WTC11 (cell line): ENCODE results near the gene RSU1. TPM values are rescaled to one million over a fixed set of nuclear protein-coding genes. Genes with fewer than 3 reads are reported as not detected.

Experiments used
- ATAC-seq: fragments of 200-7000 bp; cut with Tn5 transposase; 2 replicates; pipeline ENCODE4 v1.10.0; 2021; ENCODE audit warnings: mild to moderate bottlenecking, moderate library complexity
- CTCF ChIA-PET: fragments of 300-600 bp; sonication (Branson Sonifier 250); formaldehyde crosslinking; loops from one replicate; lab custom pipeline; 2021; ENCODE audit warnings: antibody characterized with exemption; lab: Charles Lee
- POLR2A ChIA-PET: fragments of 350-600 bp; sonication (Branson Sonifier 250); formaldehyde crosslinking; loops from one replicate; lab custom pipeline; 2021; ENCODE audit warnings: antibody characterized with exemption; lab: Charles Lee
- DNase-seq: peaks from one replicate; pipeline ENCODE4 v3.0.0; 2021; ENCODE audit warnings: low spot score
- H3K27ac Mint-ChIP-seq: 2 replicates; pipeline ENCODE4 v1.8.0; 2021; ENCODE audit warnings: mixed read lengths
- H3K27me3 Mint-ChIP-seq: 2 replicates; pipeline ENCODE4 v1.8.0; 2021; ENCODE audit warnings: low read depth, mild to moderate bottlenecking, moderate library complexity, mixed read lengths
- H3K36me3 Mint-ChIP-seq: 2 replicates; pipeline ENCODE4 v1.8.0; 2021; ENCODE audit warnings: mixed read lengths
- H3K4me1 Mint-ChIP-seq: 2 replicates; pipeline ENCODE4 v1.8.0; 2022; ENCODE audit warnings: mixed read lengths
- H3K4me3 Mint-ChIP-seq: 2 replicates; pipeline ENCODE4 v1.8.0; 2021; ENCODE audit warnings: mild to moderate bottlenecking, moderate library complexity, mixed read lengths
- H3K9me3 Mint-ChIP-seq: 2 replicates; pipeline ENCODE4 v1.8.0; 2021; ENCODE audit warnings: mixed read lengths
- AR ChIP-seq: fragments of 250-450 bp; sonication (Bioruptor Pico); IDR thresholded peaks from 2 replicates; pipeline ENCODE4 v1.9.0; 2021; ENCODE audit warnings: mild to moderate bottlenecking
- ETV6 ChIP-seq: sonication (generic); formaldehyde crosslinking; IDR thresholded peaks from 2 replicates; pipeline ENCODE4 v1.8.1; 2022; ENCODE audit warnings: mild to moderate bottlenecking, missing genetic modification reagents
- FOXP1 ChIP-seq: sonication (generic); formaldehyde crosslinking; IDR thresholded peaks from 2 replicates; pipeline ENCODE4 v1.8.0; 2022; ENCODE audit warnings: missing genetic modification reagents, mild to moderate bottlenecking, moderate library complexity, borderline replicate concordance
- GTF2I ChIP-seq: fragments of 250-450 bp; sonication (Bioruptor Pico); conservative IDR thresholded peaks from 2 replicates; pipeline ENCODE4 v1.4.0; 2021; ENCODE audit warnings: mild to moderate bottlenecking
- HMGXB4 ChIP-seq: sonication (generic); formaldehyde crosslinking; IDR thresholded peaks from 2 replicates; pipeline ENCODE4 v1.8.1; 2023; ENCODE audit warnings: mild to moderate bottlenecking, moderate library complexity, missing genetic modification reagents
- JUN ChIP-seq: sonication (generic); formaldehyde crosslinking; IDR thresholded peaks from 2 replicates; pipeline ENCODE4 v1.8.0; 2023; ENCODE audit warnings: mild to moderate bottlenecking, missing genetic modification reagents
- NFE2L1 ChIP-seq: sonication (generic); formaldehyde crosslinking; IDR thresholded peaks from 2 replicates; pipeline ENCODE4 v1.8.1; 2023; ENCODE audit warnings: missing genetic modification reagents
- NR1H2 ChIP-seq: sonication (generic); formaldehyde crosslinking; IDR thresholded peaks from 2 replicates; pipeline ENCODE4 v1.9.0; 2021; ENCODE audit warnings: mild to moderate bottlenecking, moderate library complexity, missing genetic modification reagents
- OVOL2 ChIP-seq: fragments of 250-450 bp; sonication (Bioruptor Pico); IDR thresholded peaks from 2 replicates; pipeline ENCODE4 v1.9.0; 2021; ENCODE audit warnings: mild to moderate bottlenecking, borderline replicate concordance
- PRDM15 ChIP-seq: sonication (generic); formaldehyde crosslinking; IDR thresholded peaks from 2 replicates; pipeline ENCODE4 v1.8.0; 2022; ENCODE audit warnings: missing genetic modification reagents
- RELA ChIP-seq: sonication (generic); formaldehyde crosslinking; IDR thresholded peaks from 2 replicates; pipeline ENCODE4 v1.8.1; 2022; ENCODE audit warnings: missing genetic modification reagents, mild to moderate bottlenecking, borderline replicate concordance
- SOX15 ChIP-seq: fragments of 250-450 bp; sonication (Bioruptor Pico); IDR thresholded peaks from 2 replicates; pipeline ENCODE4 v1.9.0; 2021; ENCODE audit warnings: mild to moderate bottlenecking
- TEAD1 ChIP-seq: sonication (generic); formaldehyde crosslinking; IDR thresholded peaks from 2 replicates; pipeline ENCODE4 v1.8.0; 2022; ENCODE audit warnings: mild to moderate bottlenecking, missing genetic modification reagents
- TEAD4 ChIP-seq: sonication (generic); formaldehyde crosslinking; IDR thresholded peaks from 2 replicates; pipeline ENCODE4 v1.8.0; 2022; ENCODE audit warnings: mild to moderate bottlenecking, missing genetic modification reagents
- ZNF281 ChIP-seq: sonication (generic); formaldehyde crosslinking; IDR thresholded peaks from 2 replicates; pipeline ENCODE4 v1.8.0; 2023; ENCODE audit warnings: mild to moderate bottlenecking, missing genetic modification reagents
- ZNF317 ChIP-seq: sonication (generic); formaldehyde crosslinking; IDR thresholded peaks from 2 replicates; pipeline ENCODE4 v1.8.1; 2023; ENCODE audit warnings: low read depth, mild to moderate bottlenecking, moderate library complexity, missing genetic modification reagents, borderline replicate concordance
- ZNF396 ChIP-seq: fragments of 250-450 bp; sonication (Bioruptor Pico); IDR thresholded peaks from 2 replicates; pipeline ENCODE4 v1.8.0; 2021; ENCODE audit warnings: mild to moderate bottlenecking, moderate library complexity, borderline replicate concordance
- ZNF671 ChIP-seq: fragments of 250-450 bp; sonication (Bioruptor Pico); IDR thresholded peaks from 2 replicates; pipeline ENCODE4 v1.8.0; 2021; ENCODE audit warnings: mild to moderate bottlenecking
- total RNA-seq: library from RNA; stranded (reverse); gene quantifications from 3 replicates; pipeline ENCODE4 v1.2.3, GENCODE V29; 2021
- TF ChIP-seq, protein P1 (sequence below): sonication (generic); formaldehyde crosslinking; IDR thresholded peaks from 2 replicates; pipeline ENCODE4 v1.8.0; 2022; ENCODE audit warnings: mild to moderate bottlenecking, missing genetic modification reagents
- TF ChIP-seq, protein P2 (sequence below): sonication (generic); formaldehyde crosslinking; IDR thresholded peaks from 2 replicates; pipeline ENCODE4 v1.8.0; 2022; ENCODE audit warnings: mild to moderate bottlenecking, missing genetic modification reagents
- TF ChIP-seq, protein P3 (sequence below): fragments of 250-450 bp; sonication (Bioruptor Pico); IDR thresholded peaks from 2 replicates; pipeline ENCODE4 v1.9.0; 2021; ENCODE audit warnings: mild to moderate bottlenecking

The RSU1 gene
- total RNA-seq, 1 experiment from 2014 or later = 46.4 TPM

DNA sequence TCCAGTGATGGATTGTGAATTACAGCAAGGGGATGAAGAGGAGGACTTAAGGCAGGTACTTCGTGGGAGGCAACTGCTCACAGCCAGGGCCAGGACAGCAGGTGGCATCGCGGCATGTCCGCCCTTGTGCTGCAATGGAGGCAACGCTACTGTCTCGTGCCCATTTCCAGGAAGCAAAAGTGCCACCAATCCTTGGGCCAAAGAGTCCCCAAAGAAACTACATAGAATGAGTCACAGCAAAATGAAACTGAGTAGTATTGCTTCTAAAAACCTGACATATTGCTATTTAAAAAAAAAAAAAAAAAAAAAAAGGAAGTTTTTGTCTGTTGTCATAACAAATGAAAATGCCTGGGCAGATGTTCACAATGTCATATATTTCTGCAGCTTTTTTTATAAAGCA, 46.6 kb downstream of the RSU1 start (continued):
- no peak for TF ChIP-seq HMGXB4 (CRISPR knock-in tag)
- TF ChIP-seq ZNF281 (CRISPR knock-in tag) = no peak
- TF ChIP-seq, all 79 proteins: peak for 0

DNA sequence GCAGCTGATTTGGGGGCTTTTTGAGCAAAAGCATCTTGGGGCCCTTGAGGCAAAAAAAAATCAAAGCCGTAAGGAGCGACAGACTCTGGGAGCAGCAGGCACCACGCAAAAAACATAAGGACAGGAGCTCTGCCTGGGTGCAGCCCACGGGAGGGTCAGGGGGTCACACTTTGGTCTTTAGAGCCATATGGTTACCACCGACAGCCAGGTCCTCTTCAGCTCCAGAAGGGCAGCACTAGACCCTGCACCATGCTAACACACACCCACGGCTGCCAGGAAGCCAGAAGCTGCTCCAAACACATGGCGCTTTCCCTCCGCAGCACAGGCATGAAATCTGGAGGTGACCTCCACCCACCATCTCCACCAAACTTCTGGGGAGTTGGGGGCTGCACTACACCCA, 47.1 kb downstream of the RSU1 start:
- H3K36me3 Mint-ChIP-seq = no peaks in the 10 kb centered on the region

GRCh38 chr10:16769331-16769730, 47.9 kb downstream of the RSU1 start:
- Mint-ChIP-seq H3K4me1 (peaks cover 4% of the 10 kb centered on the region), H3K9me3 (no peaks in the 10 kb centered on the region), H3K27me3 (no peaks in the 10 kb centered on the region), H3K27ac (no peak overlapping the region), H3K4me3 (no peak overlapping the region), H3K36me3 (no peaks in the 10 kb centered on the region)
- POLR2A ChIA-PET = no interaction called here
- ATAC-seq (no peak), DNase-seq (no peak)
- CTCF ChIA-PET = no interaction called here
- TF ChIP-seq, protein P1, sequence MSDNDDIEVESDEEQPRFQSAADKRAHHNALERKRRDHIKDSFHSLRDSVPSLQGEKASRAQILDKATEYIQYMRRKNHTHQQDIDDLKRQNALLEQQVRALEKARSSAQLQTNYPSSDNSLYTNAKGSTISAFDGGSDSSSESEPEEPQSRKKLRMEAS (CRISPR knock-in tag) = no peak
- TF ChIP-seq ETV6 (CRISPR knock-in tag) (no peak), ZNF317 (no peak), FOXP1 (CRISPR knock-in tag) (no peak), PRDM15 (CRISPR knock-in tag) (no peak), GTF2I (CRISPR knock-in tag) (no peak), TEAD4 (CRISPR knock-in tag) (no peak)

More for the DNA sequence above, 47.1 kb downstream of the RSU1 start:
- no peak for ATAC-seq
- Mint-ChIP-seq H3K9me3 (no peaks in the 10 kb centered on the region), H3K4me3 (no peak overlapping the region), H3K27ac (no peak overlapping the region), H3K4me1 (peaks cover 4% of the 10 kb centered on the region), H3K27me3 (no peaks in the 10 kb centered on the region)
- CTCF ChIA-PET = no interaction called here
- TF ChIP-seq ZNF317 = no peak
- TF ChIP-seq AR (CRISPR knock-in tag) = no peak
- no peak for TF ChIP-seq NFE2L1
- TF ChIP-seq, protein P2, sequence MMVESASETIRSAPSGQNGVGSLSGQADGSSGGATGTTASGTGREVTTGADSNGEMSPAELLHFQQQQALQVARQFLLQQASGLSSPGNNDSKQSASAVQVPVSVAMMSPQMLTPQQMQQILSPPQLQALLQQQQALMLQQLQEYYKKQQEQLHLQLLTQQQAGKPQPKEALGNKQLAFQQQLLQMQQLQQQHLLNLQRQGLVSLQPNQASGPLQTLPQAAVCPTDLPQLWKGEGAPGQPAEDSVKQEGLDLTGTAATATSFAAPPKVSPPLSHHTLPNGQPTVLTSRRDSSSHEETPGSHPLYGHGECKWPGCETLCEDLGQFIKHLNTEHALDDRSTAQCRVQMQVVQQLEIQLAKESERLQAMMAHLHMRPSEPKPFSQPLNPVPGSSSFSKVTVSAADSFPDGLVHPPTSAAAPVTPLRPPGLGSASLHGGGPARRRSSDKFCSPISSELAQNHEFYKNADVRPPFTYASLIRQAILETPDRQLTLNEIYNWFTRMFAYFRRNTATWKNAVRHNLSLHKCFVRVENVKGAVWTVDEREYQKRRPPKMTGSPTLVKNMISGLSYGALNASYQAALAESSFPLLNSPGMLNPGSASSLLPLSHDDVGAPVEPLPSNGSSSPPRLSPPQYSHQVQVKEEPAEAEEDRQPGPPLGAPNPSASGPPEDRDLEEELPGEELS = no peak
- no peak for TF ChIP-seq RELA
- TF ChIP-seq JUN (CRISPR knock-in tag) = no peak
- TF ChIP-seq ZNF396 (CRISPR knock-in tag) = no peak
- no peak for TF ChIP-seq SOX15
- TF ChIP-seq TEAD1 = no peak
- no peak for TF ChIP-seq OVOL2
- TF ChIP-seq, protein P3, sequence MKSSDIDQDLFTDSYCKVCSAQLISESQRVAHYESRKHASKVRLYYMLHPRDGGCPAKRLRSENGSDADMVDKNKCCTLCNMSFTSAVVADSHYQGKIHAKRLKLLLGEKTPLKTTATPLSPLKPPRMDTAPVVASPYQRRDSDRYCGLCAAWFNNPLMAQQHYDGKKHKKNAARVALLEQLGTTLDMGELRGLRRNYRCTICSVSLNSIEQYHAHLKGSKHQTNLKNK = no peak
- TF ChIP-seq NR1H2 (CRISPR knock-in tag) = no peak
- no peak for TF ChIP-seq ZNF671 (CRISPR knock-in tag)
- DNase-seq = no peak
- POLR2A ChIA-PET = no interaction called here
